NB4 (cell line): ENCODE results near the gene GALNT9.

Source experiments
- DNase-seq: peaks from one replicate; pipeline ENCODE4 v3.0.0; 2010; ENCODE audit warnings: low read depth
- H3K4me3 ChIP-seq: one replicate; pipeline ENCODE4 v1.5.1; 2011; ENCODE audit warnings: mild to moderate bottlenecking, low read depth, low read length, moderate library complexity
- CTCF ChIP-seq: IDR thresholded peaks from one replicate; pipeline ENCODE4 v1.5.1; 2012; ENCODE audit warnings: low read depth, low read length
- MYC ChIP-seq: IDR thresholded peaks from 2 replicates; pipeline ENCODE4 v1.6.1; 2011; ENCODE audit warnings: low read depth, low read length
- POLR2A ChIP-seq: IDR thresholded peaks from 2 replicates; pipeline ENCODE4 v1.6.1; 2011; ENCODE audit warnings: mild to moderate bottlenecking; ENCODE audit not compliant: insufficient read length; ENCODE audit errors: extremely low read depth
- TF ChIP-seq, protein P1 (sequence below): IDR thresholded peaks from 2 replicates; pipeline ENCODE4 v1.6.1; 2011; ENCODE audit warnings: low read depth, low read length

The GALNT9 gene

DNA sequence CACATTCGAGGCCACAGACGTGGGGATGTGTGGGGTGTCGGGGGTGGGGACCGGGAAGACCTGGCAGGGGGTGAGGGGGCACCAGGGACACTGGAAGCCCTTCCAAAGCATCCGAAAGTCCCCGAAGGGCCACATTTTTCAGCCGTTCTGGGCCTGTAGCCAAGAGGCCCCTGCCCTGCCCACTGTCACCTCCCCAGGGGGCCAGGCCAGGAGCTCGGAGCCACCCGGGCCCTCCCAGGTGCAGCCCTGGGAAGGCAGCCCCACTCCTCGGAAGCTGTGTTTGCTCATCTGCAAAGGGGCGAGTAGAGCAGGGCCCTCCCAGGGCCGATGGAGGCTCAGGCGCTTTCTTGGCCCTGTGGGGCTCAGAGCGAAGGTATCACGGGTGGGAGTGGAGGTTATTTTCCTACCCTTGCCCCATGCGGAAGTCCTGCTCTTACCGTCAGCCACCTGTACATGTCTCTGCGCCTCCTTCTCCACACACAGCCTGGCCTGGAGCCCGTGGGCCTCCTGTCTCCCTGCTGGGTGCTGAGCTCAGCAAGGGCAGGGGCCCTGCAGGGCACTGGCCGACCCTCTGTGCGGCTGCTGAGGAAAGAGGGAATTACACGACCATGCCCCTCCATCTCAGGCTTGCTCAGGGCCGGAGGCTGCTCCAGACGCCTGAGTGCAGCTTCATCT lies 158.0 kb downstream of the GALNT9 start:
- TF ChIP-seq MYC (no peak), CTCF (no peak), POLR2A (no peak)
- TF ChIP-seq, protein P1, sequence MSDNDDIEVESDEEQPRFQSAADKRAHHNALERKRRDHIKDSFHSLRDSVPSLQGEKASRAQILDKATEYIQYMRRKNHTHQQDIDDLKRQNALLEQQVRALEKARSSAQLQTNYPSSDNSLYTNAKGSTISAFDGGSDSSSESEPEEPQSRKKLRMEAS, result no peak
- no peak overlapping the region for H3K4me3 ChIP-seq
- no peak for DNase-seq

DNA sequence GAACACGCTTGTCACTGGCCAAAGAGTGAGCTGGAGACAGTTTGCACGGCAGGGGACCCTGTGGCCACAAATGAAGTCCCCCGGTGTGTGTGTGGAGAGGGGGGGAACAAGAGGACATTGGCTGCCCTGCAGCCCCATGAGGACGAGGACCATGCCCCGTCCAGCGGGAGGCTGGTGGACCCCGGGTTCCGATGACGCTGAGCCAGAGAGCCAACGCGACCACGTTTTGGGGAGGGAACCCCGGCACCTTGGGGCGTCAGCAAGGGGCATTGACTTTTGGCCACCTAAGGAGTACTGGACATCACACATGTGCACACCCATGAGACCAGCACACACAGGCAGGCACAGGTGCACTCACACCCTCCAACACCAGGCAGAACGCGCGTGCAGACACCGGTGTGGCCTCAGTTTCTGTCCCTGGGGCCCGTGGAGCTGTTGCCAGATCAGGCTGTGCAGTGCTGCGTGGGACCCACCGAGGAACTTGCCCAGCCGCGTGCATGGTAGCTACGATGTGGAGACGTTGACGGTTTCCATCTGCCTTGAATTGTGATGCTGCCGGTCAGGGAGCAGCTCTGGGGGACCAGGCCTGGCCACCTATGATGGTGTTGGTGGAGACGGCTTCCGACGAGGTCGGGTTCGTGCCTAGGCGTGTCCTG lies 158.6 kb downstream of the GALNT9 start:
- no peak overlapping the region for H3K4me3 ChIP-seq
- TF ChIP-seq POLR2A (no peak), CTCF (no peak), MYC (no peak)
- TF ChIP-seq, protein P1, result no peak
- no peak for DNase-seq

DNA sequence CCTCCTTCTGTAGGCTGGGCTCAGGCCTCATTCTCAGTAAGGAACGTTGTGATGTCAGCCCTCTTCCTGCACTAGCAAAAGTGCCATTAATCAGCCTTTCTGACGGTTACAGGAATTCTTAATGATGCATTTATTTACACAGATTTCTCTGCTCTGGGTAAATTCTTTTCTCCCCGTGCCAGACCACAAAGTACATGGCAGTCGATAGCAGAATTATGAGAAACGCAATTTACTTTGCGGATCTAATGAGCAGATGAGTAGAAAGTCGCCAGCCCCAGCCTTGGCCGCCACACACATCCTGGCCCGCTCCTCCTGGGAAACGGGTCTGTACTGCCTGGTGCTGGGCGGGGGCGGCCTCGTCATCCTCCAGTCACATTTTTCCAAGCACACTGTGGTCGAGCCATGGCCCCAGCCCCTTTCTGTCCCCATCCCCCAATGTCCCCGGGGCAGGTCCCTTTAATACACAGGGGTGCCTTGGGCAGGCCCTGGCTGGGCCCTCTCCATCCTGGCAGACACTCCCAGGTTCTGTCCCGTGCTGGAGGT lies 159.2 kb downstream of the GALNT9 start:
- no peak for DNase-seq
- H3K4me3 ChIP-seq, result no peak overlapping the region
- TF ChIP-seq CTCF, result no peak
- TF ChIP-seq, protein P1, result no peak
- no peak for TF ChIP-seq POLR2A
- no peak for TF ChIP-seq MYC

GRCh38 chr12:132169376-132169775 lies 160.0 kb downstream of the GALNT9 start:
- no peak for DNase-seq
- H3K4me3 ChIP-seq, result no peak overlapping the region
- no peak for TF ChIP-seq CTCF
- TF ChIP-seq, protein P1, result no peak
- no peak for TF ChIP-seq POLR2A
- no peak for TF ChIP-seq MYC

- DNase-seq, result no peak
- TF ChIP-seq CTCF, result no peak
- no peak for TF ChIP-seq MYC
- TF ChIP-seq, protein P1, result no peak
- no peak for TF ChIP-seq POLR2A
- H3K4me3 ChIP-seq, result no peak overlapping the region
Observed at GRCh38 chr12:132168311-132169031, 160.9 kb downstream of the GALNT9 start.
